HuH-7 (cell line): ENCODE measurements around the gene C1QTNF5.

Experiments
- DNase-seq: peaks from one replicate; pipeline ENCODE4 v3.0.0; 2011; ENCODE audit warnings: low spot score

The C1QTNF5 gene

DNA sequence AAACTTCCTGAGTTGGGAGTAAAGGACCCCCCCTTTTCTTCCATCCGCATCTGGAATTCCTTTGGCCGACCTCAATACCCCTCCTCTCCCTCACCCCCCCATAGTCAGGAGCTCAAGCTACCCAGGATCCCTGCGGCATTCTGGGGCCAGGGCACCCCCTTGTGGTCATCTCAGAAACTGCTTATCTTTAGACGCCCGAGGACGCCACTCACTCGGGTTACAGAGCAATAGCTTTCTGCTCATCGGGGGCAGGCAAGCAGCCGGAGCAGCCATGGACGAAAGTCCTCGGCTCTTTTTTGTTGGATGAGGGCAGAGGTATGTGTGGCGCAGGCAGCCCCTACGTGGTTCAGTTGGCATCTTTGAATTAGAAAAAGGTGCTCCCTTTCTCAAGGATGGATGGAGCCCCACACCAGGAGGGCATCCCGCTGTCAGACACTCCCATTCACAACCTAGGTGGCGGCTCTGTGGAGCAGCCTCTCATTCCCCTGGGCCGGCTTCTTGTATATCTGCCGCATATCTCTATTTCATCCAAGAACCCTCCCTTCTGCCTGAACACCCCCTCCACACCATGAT, 2.3 kb downstream of the C1QTNF5 start:
- DNase-seq, result peak; percentile 93

DNA sequence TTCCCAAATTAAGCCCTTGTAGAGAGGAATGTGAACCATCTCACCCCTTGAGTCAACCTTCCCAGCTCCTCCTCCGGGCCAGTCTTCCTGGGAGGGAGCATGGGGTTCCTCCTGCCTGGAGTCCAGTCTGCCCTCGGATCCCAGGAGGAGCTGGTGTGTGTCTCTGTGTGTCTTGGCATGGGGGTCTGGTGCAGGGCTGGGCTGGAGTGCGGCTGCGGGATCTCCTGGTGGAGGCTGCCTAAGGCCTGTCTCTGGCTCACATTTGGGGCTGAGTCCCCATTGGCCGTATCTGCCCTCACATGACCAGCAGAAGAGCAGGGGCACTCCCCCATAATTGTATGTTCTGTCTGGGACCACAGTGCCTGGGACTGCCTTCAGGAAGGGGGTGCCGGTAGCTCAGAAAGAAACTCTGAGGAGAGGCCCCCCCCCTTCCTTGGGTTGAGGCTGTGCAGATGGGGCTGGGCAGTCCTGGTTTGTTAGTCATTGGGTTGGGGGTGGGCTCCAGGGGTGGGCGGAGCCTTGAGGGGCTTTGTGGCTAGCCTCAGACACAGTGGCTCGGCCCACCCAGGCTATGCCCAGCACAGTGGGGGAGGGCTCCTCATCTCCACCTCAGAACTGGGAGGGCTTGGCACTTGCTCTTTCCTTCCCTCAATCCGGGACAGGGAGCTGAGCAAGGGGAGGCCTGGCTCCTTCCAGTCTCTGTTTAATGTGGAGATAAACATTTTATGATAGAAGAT, 2.9 kb downstream of the C1QTNF5 start:
- DNase-seq, result no peak

DNA sequence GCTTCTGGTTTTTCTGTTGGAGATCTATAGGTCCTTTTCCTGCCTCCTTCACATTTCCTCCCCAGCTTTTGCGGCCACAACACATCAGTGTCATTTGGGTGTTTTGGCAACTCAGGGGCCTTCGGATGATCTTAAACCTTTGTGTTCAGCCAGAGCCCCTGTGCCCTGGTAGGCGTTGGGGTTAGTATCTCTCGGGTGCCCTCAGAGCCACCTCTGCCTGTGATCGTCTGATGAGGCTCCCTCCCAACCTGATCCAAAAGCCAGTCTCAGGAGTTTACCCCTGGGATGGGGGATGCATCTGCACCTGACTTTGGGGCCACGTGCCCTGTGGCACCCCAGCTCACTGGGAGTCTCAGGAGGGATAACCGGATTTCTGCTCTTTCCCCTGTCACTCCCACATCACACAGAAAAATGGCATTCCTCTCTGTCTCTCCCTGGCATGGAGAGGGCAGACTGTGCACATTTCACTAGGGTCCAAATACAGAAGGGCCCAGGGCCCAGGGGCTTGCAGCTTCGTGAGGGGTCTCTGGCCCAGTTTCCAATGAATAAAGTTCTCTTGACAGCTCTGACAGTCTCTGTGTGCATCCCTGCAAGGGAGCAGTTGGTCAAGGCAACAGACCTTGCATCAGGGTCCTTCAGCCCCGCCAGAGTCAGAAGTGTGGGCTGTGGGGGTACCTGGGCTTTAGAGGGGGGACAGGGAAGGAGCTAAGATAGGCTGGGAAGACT, 3.8 kb downstream of the C1QTNF5 start:
- DNase-seq, result no peak

DNA sequence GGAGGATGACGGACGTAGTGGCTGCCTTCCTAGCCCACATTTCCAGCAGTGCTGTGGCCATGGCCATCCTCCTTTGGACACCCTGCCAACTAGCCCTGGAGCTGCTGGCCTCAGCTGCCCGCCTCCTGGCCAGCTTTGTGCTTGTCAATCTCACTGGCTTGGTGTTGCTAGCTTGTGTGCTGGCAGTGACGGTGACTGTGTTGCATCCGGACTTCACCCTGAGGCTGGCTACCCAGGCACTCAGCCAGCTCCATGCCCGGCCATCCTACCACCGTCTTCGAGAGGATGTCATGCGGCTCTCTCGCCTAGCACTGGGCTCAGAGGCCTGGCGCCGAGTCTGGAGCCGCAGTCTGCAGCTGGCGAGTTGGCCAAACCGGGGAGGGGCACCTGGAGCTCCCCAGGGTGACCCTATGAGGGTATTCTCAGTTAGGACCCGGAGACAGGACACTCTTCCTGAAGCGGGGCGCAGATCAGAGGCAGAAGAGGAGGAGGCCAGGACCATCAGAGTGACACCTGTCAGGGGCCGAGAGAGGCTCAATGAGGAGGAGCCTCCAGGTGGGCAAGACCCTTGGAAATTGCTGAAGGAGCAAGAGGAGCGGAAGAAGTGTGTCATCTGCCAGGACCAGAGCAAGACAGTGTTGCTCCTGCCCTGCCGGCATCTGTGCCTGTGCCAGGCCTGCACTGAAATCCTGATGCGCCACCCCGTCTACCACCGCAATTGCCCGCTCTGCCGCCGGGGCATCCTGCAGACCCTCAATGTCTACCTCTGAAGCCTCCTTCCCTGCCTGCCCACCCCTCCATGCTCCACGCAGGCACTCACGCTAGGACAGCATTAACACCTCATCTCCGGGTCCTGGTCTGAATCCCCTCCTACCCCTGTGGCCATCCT, 4.8 kb downstream of the C1QTNF5 start:
- DNase-seq, result no peak

DNA sequence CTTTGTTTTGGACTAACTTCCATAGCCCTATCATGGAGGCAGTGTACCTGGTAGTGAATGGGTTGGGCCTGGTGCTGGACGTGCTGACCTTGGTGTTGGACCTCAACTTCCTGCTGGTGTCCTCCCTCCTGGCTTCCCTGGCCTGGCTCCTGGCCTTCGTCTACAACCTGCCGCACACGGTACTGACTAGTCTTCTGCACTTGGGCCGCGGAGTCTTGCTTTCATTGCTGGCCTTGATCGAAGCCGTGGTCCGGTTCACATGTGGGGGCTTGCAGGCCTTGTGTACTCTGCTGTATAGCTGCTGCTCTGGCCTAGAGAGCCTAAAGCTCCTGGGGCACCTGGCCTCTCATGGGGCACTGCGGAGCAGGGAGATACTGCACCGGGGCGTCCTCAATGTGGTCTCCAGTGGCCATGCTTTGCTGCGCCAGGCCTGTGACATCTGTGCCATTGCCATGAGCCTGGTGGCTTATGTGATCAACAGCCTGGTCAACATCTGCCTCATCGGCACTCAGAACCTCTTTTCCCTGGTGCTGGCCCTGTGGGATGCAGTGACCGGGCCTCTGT, 5.5 kb downstream of the C1QTNF5 start:
- no peak for DNase-seq

DNA sequence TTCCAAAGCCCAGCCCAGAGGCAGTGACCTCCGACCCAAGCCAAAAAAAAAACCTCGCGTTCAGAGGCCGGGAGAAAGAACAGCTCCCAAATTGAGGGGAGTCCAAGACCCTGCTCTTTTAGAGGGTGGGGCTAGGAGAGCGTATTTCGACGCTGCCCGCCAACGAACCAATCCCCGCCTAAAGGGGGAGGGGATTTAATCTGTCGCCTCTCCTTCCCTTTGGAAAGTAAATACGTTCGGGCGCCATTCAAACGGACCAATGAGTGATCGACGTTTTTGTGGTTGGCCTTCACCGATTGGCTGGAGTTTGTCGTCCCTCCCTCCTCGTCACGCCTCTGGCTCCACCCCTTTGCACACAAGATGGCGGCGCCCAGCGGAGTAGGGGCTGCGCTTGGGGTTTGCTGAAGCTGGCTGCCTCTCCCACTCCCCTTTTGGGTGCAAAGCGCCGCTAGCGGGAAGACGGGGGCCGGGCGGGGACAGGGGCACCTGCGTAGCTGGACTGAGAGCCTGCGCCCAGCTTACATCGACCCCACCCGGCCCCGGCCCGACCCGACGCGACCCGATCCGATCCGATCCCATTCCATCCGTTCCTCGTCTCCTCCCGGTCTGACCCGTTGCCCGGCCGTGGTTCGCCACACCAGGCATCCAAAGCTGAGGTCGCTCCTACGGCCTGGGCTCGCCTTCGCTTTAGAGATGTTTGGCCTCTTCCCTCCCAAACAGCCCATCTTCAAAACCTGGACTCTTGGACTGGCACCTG, 6.3 kb downstream of the C1QTNF5 start, which contains the start of gene RNF26:
TSS of gene RNF26 (plus strand) at position 354 of the 757 bp plus-strand sequence. CDS start 596 bp downstream, outside the sequence.
- peak; percentile 98 for DNase-seq

DNA sequence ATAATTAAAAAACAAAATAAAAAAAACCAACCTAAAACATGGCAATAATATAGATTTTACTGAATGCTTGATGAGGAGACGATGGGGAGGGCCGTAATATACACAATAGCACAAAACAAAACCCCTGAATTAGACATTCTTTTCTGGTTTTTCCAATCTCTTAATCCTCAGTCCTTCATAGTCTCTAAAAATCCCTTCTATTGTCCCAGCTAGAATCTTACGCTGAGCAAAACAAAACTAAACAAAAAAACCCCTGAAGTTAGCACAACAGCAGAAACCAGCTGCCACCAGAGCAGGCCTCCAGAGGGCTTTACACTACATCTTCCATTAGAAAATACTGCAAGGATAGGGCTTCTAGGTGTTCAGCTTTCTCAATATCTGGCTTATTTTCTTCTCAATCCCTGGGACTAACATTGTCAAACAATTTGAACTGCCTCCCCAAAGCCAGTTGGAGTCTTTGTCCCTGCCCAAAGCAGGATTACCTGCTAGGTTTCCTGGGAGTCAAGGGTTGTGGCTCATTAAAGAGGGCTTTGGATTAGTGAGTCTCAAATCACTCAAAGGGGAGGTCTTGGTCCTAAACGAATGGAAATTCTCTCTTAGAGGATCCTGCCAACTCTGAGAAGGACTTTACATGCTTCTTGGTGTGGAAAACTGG, 8.4 kb downstream of the C1QTNF5 start:
- no peak for DNase-seq

DNA sequence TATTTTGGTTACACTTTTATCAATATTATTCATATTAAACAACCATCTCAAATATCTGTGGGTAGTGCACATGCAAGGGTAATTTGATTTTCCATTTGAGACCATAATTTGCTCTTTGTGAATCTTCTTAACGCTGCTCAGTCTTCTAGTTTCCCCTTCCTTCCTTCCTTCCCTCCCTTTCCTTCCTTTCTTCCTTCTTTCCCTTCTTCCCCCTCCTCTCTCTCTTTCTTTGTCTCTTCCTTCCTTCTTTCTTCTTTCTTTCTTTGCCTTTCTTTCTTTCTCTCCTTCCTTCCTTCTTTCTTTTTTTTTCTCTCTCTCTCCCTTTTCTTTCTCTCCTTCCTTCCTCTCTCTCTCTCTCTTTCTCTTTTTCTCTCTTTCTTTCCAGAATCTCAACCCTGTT, 10.4 kb downstream of the C1QTNF5 start:
- DNase-seq, result no peak

DNA sequence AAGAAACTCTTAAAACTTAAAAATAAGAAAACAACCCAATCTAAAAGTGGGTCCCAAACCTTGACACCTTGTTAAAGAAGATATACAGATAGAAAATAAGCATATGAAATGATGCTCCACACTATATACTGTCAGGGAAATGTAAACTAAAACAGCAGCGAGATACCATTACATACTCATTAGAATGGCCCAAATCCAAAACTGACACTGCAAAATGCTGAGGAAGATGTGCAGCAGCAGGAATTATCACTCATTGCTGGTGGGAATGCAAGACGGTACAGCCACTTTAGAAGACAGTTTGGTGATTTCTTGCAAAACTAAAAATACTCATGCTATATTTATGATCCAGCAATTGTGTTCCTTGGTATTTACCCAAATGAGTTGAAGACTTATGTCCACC, 11.4 kb downstream of the C1QTNF5 start:
- DNase-seq, result no peak

DNA sequence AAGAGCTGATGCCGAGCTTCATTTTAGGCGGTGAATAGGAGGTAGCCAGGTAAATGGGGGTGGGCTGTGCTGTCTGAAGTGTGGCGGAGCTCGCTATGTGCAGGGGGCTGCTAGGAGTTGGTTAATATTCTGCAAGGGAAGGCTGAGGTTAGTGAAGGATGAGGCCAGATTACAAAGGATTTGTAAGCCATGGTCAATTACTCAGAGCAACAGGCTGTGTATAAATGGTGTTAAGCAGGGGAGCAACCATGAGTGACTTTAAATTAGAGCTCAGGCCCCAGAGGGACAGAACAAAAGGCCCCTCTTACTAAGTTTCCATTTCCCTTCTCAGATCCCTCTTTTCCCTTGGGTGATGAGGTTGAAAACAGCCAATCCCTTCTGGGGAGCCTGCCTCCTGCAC, 16.5 kb downstream of the C1QTNF5 start:
- no peak for DNase-seq

DNA sequence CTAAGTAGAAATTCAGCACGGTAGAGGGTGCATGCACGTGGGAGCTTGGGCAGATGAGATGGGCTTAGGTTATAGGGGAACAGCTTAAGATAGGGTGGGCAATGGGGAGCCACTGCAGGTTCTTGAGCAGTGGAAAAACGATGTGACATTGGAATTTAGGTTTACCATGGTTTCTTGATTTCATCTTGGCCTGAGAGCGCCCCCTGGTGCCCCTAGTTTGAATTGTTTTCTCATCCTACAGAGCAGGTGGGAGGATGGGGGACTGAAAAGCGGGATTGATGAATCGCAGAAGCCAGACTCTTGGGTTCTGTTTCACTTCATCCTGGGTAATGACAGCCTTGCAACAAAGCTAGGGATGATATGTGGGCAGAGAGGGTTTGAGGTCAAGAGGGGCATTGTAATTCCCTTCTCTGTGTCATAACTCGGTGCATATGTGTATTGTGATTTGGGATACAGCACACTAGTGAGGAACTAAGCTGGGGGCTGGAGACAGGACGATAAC, 17.1 kb downstream of the C1QTNF5 start:
- peak; percentile 79 for DNase-seq

DNA sequence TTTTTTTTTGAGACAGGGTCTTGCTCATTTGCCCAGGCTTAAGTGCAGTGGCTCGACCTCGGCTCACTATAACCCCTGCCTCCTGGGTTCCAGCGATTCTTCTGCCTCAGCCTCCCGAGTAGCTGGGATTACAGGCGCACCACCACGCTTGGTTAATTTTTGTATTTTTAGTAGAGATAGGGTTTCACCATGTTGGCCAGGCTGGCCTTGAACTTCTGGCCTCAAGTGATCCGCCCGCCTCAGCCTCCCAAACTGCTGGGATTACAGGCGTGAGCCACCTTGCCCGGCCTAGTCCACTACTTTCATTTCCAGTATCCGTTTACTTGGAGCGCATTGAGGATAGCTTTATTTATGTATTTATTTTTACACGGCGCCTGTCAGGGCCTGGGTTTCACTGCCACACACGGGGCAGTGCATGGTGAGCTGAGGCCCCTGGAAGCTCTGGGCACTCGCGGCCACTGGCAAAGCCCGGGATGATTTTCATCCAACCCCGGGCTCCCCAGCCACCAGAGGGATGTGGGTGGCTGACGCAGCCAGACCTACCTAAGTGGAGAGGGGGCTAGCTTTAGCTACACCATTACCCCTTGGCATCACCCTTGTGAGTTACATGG, 17.7 kb downstream of the C1QTNF5 start:
- DNase-seq, result no peak

DNA sequence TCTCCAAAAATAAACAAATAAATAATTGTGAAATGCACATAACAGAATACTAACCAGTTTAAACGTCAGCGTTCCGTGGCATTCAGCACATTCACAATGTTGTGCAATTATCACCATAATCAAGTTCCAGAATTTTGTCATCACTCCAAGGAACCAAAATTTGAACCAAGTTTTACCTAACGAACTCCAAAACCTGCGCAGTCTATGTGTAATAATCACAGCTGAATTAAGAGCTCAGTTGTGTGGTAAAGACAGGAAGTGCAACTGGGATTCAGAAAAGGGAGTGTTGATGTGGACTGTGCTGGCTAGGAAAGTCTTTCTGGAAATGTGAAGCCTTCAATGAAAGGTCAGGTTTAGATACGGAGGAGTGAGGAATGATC, 18.3 kb downstream of the C1QTNF5 start:
- DNase-seq, result no peak

DNA sequence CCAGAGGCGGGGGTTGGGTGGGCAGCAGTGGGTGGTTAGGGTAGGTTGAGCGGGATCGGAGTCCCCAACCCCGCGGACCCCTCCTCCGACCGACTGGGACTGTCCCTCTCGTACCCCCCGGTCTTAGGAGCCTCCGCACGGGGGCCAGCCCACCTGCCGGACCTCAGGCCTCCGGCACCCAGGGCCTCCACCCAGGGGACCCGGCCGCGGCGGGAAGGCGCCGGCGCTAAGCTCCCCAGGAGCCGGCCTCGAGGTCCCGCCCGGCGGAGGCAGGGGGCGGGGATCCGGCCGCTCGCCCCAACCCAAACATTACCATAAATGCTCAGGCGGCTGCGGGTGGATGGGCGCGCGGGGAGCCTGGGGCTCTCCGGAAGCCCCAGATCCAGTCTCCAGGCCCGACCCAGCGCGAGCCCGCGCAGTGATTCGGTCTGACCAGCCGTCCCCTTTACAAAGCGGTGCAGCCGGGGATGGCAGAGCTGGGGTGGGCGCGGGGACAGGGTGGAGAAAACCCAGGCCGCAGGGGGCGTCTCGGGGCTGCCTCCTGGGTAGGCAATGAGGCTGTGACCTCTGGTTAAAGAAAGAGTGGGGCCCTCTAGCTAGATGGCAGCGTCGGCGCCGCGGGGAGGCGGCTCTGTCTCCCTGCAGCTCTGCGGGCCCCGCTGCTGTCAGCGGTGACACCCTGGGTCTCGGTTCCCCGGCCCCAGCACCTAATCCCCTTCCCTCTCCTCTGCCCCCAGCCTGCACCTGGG, 19.7 kb downstream of the C1QTNF5 start:
- DNase-seq, result no peak

DNA sequence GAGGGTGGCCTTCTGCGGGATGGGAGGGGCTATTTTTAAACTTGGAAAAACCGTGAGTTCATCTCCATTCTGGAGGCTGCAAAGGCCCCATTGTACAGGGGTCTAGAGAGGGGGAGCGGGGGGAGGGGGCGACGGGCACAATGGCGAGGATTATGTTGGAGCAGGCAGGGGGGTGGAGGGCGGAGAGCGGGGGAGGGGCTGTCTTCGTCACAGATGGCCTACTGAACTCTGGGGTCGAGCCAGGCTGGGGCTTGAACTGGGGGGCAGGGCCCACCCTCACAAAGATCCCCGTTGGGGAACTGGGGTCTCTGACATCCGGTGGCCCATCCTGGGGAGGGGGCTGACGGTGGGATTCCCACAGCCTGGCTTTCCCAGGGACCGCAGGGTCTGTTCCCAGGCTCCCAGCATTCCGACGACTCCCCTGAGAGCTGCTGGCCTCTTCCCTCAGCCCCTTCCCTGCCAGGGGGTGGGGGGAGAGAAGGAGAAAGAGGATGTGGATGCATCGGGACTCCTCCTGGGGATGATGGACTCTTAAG, 20.4 kb downstream of the C1QTNF5 start:
- no peak for DNase-seq

DNA sequence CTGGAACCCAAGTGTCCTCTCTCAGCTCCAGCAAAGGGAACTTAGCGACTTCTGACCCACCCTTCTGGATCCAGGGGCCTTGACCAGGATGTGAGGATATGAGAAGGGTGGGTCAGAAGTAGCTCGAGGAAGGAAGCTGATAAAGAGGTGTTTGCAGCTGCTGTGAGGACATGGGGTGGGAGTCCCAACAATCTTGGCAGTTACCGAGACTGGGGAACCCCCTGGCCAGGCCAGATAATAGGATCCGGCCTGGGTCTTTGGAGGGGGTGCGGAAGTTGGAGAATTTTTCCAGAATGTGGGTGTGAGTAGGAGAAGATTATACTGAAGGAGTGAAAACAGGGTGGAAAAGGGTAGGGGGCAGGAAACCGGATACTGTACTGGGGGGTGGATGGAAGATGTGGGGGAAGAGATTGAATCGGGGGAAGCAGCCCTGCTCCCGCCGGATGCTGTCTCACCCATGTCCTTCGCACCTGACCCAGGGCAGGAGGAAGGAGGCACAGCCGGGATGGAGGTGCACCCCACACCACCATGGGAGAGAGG, 20.9 kb downstream of the C1QTNF5 start:
- DNase-seq, result no peak

DNA sequence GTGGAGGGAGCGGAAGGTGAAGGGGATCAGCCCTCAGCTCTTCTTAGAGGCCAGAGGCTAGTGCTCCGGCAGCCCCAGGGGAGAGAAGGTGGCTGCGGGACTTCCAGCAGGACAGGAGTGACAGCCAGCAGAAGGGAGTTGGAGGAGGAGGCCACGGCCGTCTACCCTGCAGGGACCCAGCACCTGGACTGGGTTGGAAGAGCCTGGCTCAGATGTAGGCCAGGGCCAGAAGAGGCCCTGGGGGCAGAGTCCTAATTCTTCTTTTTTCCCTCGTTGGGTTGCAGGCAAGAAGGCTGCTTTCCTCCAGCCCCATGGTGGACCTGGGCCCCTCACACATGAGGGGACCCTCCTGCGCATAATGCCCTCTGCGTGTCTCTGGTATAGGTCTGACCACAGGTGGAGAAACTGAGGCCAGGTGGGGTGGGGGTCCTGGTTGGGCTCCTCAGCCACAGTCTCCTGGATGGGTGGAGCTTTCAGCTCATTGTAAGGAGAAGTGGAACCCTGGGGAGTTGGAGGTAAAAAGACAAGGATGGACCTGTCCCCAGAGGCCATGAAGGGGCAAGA, 21.5 kb downstream of the C1QTNF5 start:
- DNase-seq, result no peak
